ENCODE measurements around the gene CCT7. TPM values are rescaled to one million over a fixed set of nuclear protein-coding genes. Genes with fewer than 3 reads are reported as not detected.

Gene CCT7
- total and polyA plus RNA-seq, 8 donors = 124 to 243 (median 147) TPM

DNA sequence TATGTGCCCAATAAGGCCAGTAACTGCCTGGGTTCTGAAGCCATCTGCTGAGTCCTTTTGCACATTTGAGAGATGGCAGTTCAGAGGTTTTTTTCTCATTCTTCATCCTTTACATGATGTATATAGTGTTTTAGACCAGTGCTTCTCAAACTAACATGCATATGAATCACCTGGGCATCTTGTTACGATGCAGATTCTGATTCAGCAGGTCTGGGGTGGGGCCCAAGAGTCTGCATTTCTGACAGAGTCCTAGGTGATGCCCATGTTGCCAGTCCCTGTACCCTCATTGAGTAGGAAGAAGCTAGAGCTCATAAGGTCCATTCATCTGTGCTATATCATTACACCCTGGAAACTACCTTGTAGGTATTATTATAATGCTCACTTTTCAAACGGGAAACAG, 16.3 kb upstream of the CCT7 start:
- no peak for DNase-seq
- no peak for TF ChIP-seq CTCF (IDR thresholded peaks at IDR 0.05)
- no peak for TF ChIP-seq POLR2AphosphoS5 (IDR thresholded peaks at IDR 0.05)
- no peak for TF ChIP-seq EP300 (IDR thresholded peaks at IDR 0.05)
- no peak for TF ChIP-seq POLR2A (IDR thresholded peaks at IDR 0.05)
- Histone ChIP-seq H3K9me3 (no peaks in the 10 kb centered on the region), H3K4me3 (no peak overlapping the region), H3K36me3 (peaks cover 13 to 46% (median 36%) of the 10 kb centered on the region in 4 donors), H3K27ac (no peak overlapping the region), H3K4me1 (peaks cover 1 to 22% (median 19%) of the 10 kb centered on the region in 4 donors), H3K27me3 (no peaks in the 10 kb centered on the region)
- WGBS, 5 donors = 79 to 93% (median 89%) methylated on average over 2 of the region's 2 CpGs
- intact Hi-C loops (cut with DNase I; ENCODE audit: low total_unique reads) = no loop called here

GRCh38 chr2:73218298-73218697, 15.8 kb upstream of the CCT7 start:
- peaks cover 0 to 18% (median 15%) of the 10 kb centered on the region in 4 donors for H3K4me1 ChIP-seq
- H3K36me3 ChIP-seq = peaks cover 17 to 50% (median 40%) of the 10 kb centered on the region in 4 donors
- TF ChIP-seq POLR2AphosphoS5 (IDR thresholded peaks at IDR 0.05) (no peak), POLR2A (IDR thresholded peaks at IDR 0.05) (no peak), CTCF (IDR thresholded peaks at IDR 0.05) (no peak), EP300 (IDR thresholded peaks at IDR 0.05) (no peak)
- H3K27me3 ChIP-seq = no peaks in the 10 kb centered on the region
- no peak overlapping the region for H3K27ac ChIP-seq
- DNase-seq = no peak
- no peaks in the 10 kb centered on the region for H3K9me3 ChIP-seq
- H3K4me3 ChIP-seq = no peak overlapping the region
- intact Hi-C loops (cut with DNase I; ENCODE audit: low total_unique reads) = no loop called here

DNA sequence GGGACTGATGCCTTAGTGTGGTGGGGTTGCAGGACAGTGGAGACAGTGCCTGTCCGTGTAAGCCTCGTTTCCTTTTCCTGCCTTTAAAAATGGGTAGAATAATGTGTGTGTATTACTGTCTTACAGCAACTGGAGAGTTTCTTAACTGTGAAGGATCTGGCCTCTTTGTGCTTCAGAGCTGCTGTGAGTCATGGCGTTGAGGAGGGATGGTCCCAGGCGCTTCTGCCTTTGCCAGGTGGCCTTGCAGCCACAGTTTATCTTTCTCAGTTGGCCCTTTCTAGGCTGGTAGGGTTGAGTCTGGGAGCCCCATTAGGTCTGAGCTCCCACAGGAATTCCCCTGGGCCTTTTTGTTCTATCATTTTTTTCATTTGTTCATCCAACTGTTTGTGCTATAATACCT, 10.3 kb upstream of the CCT7 start:
- intact Hi-C loops (cut with DNase I; ENCODE audit: low total_unique reads) = no loop called here
- no peak overlapping the region for H3K4me3 ChIP-seq
- 89 to 99% (median 96%) methylated on average over 4 of the region's 4 CpGs for WGBS, 5 donors
- TF ChIP-seq POLR2AphosphoS5 (IDR thresholded peaks at IDR 0.05) (no peak), EP300 (IDR thresholded peaks at IDR 0.05) (no peak), CTCF (IDR thresholded peaks at IDR 0.05) (no peak), POLR2A (IDR thresholded peaks at IDR 0.05) (no peak)
- no peak for DNase-seq
- H3K27ac ChIP-seq = no peak overlapping the region
- no peaks in the 10 kb centered on the region for H3K27me3 ChIP-seq
- peaks cover 0 to 11% (median 0%) of the 10 kb centered on the region in 4 donors for H3K4me1 ChIP-seq
- no peaks in the 10 kb centered on the region for H3K9me3 ChIP-seq
- H3K36me3 ChIP-seq = peaks cover 43 to 100% (median 95%) of the 10 kb centered on the region in 4 donors

GRCh38 chr2:73225513-73226360, 8.4 kb upstream of the CCT7 start:
- Histone ChIP-seq H3K9me3 (no peaks in the 10 kb centered on the region), H3K36me3 (peaks cover 48 to 94% (median 94%) of the 10 kb centered on the region in 4 donors), H3K27ac (no peak overlapping the region), H3K27me3 (no peaks in the 10 kb centered on the region), H3K4me3 (no peak overlapping the region), H3K4me1 (peaks cover 0 to 11% (median 0%) of the 10 kb centered on the region in 4 donors)
- intact Hi-C loops (cut with DNase I; ENCODE audit: low total_unique reads) = no loop called here
- DNase-seq = no peak
- 72 to 88% (median 79%) methylated on average over 9 of the region's 9 CpGs for WGBS, 5 donors
- TF ChIP-seq POLR2A (IDR thresholded peaks at IDR 0.05) = no peak
- TF ChIP-seq EP300 (IDR thresholded peaks at IDR 0.05) = no peak
- no peak for TF ChIP-seq CTCF (IDR thresholded peaks at IDR 0.05)
- TF ChIP-seq POLR2AphosphoS5 (IDR thresholded peaks at IDR 0.05) = no peak
